Erythroblast (primary cell): ENCODE results near the gene OGDH.

Experiments
- GATA1 ChIP-seq: IDR thresholded peaks from 2 replicates; pipeline ENCODE4 v1.6.1; 2011; ENCODE audit warnings: low read depth, mild to moderate bottlenecking, control low read depth, low read length, moderate library complexity
- POLR2A ChIP-seq: IDR thresholded peaks from 2 replicates; pipeline ENCODE4 v1.6.1; 2011; ENCODE audit warnings: mild to moderate bottlenecking, low read length

- TF ChIP-seq POLR2A (no peak), GATA1 (no peak)
These were observed 66.9 kb downstream of the OGDH start for GRCh38 chr7:44673324-44673723.
